ENCODE results near the gene CCDC92B. TPM values are rescaled to one million over a fixed set of nuclear protein-coding genes. Genes with fewer than 3 reads are reported as not detected.

The CCDC92B gene
- total RNA-seq, 1 experiment from 2014 or later: 0.09 TPM

DNA sequence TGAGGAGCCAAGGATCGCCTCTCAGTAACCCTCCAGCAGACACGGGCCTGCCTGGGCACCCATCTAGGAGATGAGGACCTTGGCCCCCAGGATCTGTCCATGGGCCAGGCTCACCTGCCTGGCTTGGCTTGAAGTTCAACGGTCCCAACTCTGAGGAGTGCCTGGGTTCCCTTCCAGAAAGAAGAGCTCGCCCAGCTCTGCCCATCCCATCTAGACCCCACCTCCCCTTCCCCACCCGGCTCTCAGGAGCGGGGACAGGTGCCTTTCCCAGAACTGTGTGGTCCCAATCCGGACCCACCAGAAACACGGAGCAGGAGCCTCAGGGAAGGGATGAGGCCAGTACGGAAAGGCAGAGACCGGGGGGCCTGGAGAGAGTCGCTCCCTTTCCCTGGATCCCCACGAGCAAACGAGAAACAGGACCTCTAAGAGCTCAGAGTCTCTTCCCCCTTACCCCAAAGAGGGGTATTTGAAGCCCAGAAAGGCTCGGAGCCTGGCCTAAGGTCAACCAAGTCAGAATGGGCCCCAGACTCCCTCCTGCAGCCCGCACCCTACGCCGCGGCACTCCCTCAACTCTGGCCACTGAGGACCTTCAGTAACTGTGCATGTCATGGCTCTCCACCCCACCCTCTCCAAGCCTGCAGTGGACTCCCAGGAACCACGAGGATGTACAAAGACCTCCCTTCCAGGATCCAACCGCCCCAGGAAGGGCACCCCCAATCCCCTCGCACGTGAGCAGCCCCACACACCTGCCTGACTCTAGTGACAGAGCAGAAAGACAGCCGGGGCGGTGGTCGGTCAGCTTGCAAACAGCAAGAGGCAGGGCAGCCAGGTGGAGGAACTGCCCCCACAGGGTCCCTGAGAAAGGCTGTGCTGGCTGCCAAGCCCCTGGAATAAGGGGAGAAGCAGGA lies 43.3 kb downstream of the CCDC92B start:
- no peak overlapping the region for H3K27ac ChIP-seq (ENCODE audit: low read depth, low read length, poor library complexity, severe bottlenecking)
- intact Hi-C loops (cut with micrococcal nuclease; ENCODE audit: unreplicated experiment): no loop called here
- no TSS peak for BruUV-seq (replicated peaks)
- POLR2A ChIA-PET (ENCODE audit: low non-redundant PET): no interaction called here
- H3K36me3 ChIP-seq (ENCODE audit: insufficient read depth, low read length, poor library complexity, severe bottlenecking): peaks cover 29% of the 10 kb centered on the region
- H3K9me3 ChIP-seq (ENCODE audit: low read depth, low read length, poor library complexity, severe bottlenecking): no peaks in the 10 kb centered on the region
- TF ChIP-seq EZH2 (IDR thresholded peaks at IDR 0.05; ENCODE audit: borderline replicate concordance, low read depth, low read length, poor library complexity, severe bottlenecking): no peak
- TF ChIP-seq CTCF (conservative IDR thresholded peaks at IDR 0.05; ENCODE audit: low read depth, low read length): no peak
- H3K4me1 ChIP-seq (ENCODE audit: insufficient read depth, low read length, poor library complexity, severe bottlenecking): peaks cover 24% of the 10 kb centered on the region
- H3K27me3 ChIP-seq (replicated peaks; ENCODE audit: insufficient read depth, low read depth, low read length, poor library complexity): no peaks in the 10 kb centered on the region
- no peak for DNase-seq (ENCODE audit: low spot score)
- no peak overlapping the region for H3K4me3 ChIP-seq (ENCODE audit: low read depth, low read length, poor library complexity, severe bottlenecking)
- CTCF ChIA-PET: interaction anchor here (0.7 kb wide), 1 partner anchor 588 kb away, joined by 3 read pairs; no protein-coding TSS in a partner anchor

- no peaks in the 10 kb centered on the region for H3K27me3 ChIP-seq (replicated peaks; ENCODE audit: insufficient read depth, low read depth, low read length, poor library complexity)
- intact Hi-C loops (cut with micrococcal nuclease; ENCODE audit: unreplicated experiment): no loop called here
- no TSS peak for BruUV-seq (replicated peaks)
- POLR2A ChIA-PET (ENCODE audit: low non-redundant PET): no interaction called here
- H3K36me3 ChIP-seq (ENCODE audit: insufficient read depth, low read length, poor library complexity, severe bottlenecking): peaks cover 37% of the 10 kb centered on the region
- H3K27ac ChIP-seq (ENCODE audit: low read depth, low read length, poor library complexity, severe bottlenecking): no peak overlapping the region
- DNase-seq (ENCODE audit: low spot score): no peak
- TF ChIP-seq CTCF (conservative IDR thresholded peaks at IDR 0.05; ENCODE audit: low read depth, low read length) (no peak), EZH2 (IDR thresholded peaks at IDR 0.05; ENCODE audit: borderline replicate concordance, low read depth, low read length, poor library complexity, severe bottlenecking) (no peak)
- H3K4me3 ChIP-seq (ENCODE audit: low read depth, low read length, poor library complexity, severe bottlenecking): no peak overlapping the region
- H3K4me1 ChIP-seq (ENCODE audit: insufficient read depth, low read length, poor library complexity, severe bottlenecking): peaks cover 24% of the 10 kb centered on the region
- no peaks in the 10 kb centered on the region for H3K9me3 ChIP-seq (ENCODE audit: low read depth, low read length, poor library complexity, severe bottlenecking)
- CTCF ChIA-PET: no interaction called here
These were observed 44.2 kb downstream of the CCDC92B start for GRCh38 chr17:2705263-2705662.

DNA sequence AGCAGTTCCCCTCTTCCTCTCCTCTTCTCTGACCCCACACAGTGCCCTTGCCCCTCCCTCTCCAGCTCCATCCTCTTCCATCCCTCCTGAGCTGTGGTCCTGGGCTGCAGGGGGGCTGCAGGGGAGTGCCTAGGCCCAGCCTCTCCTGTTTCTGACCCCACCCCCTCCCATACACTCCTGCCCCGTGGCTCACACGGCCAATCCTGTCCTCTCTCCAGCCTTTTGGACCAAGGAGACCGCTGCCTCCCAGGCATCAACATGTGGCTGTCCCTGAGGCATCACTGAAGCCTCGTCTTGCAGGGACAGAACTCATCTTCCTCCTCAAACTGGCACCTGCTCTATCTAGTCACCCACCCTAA lies 44.6 kb downstream of the CCDC92B start:
- TF ChIP-seq CTCF (conservative IDR thresholded peaks at IDR 0.05; ENCODE audit: low read depth, low read length): no peak
- TF ChIP-seq EZH2 (IDR thresholded peaks at IDR 0.05; ENCODE audit: borderline replicate concordance, low read depth, low read length, poor library complexity, severe bottlenecking): no peak
- Histone ChIP-seq H3K4me1 (ENCODE audit: insufficient read depth, low read length, poor library complexity, severe bottlenecking) (peaks cover 24% of the 10 kb centered on the region), H3K27ac (ENCODE audit: low read depth, low read length, poor library complexity, severe bottlenecking) (no peak overlapping the region), H3K27me3 (replicated peaks; ENCODE audit: insufficient read depth, low read depth, low read length, poor library complexity) (no peaks in the 10 kb centered on the region), H3K4me3 (ENCODE audit: low read depth, low read length, poor library complexity, severe bottlenecking) (no peak overlapping the region), H3K36me3 (ENCODE audit: insufficient read depth, low read length, poor library complexity, severe bottlenecking) (peaks cover 41% of the 10 kb centered on the region), H3K9me3 (ENCODE audit: low read depth, low read length, poor library complexity, severe bottlenecking) (no peaks in the 10 kb centered on the region)
- POLR2A ChIA-PET (ENCODE audit: low non-redundant PET): no interaction called here
- DNase-seq (ENCODE audit: low spot score): no peak
- BruUV-seq (replicated peaks): no TSS peak
- CTCF ChIA-PET: no interaction called here
- intact Hi-C loops (cut with micrococcal nuclease; ENCODE audit: unreplicated experiment): no loop called here
